Putamen (tissue), 1 donor: ENCODE results near the gene PIP5K1C.
A peak's percentile ranks its signal among the peaks of the same experiment; 100 is the strongest.

Experiments used
- DNase-seq: peaks from one replicate; pipeline ENCODE4 v3.0.0-alpha.2; 2016; ENCODE audit warnings: low spot score

Gene PIP5K1C

GRCh38 chr19:3721131-3721886 lies 21.0 kb upstream of the PIP5K1C start:
- DNase-seq = no peak

GRCh38 chr19:3720349-3720917 lies 20.2 kb upstream of the PIP5K1C start:
- no peak for DNase-seq

GRCh38 chr19:3719868-3720267 lies 19.6 kb upstream of the PIP5K1C start:
- no peak for DNase-seq

GRCh38 chr19:3716147-3716668 lies 15.9 kb upstream of the PIP5K1C start:
- no peak for DNase-seq

GRCh38 chr19:3712663-3713611 lies 12.7 kb upstream of the PIP5K1C start:
- no peak for DNase-seq

- peak; percentile 32 for DNase-seq
Measured at GRCh38 chr19:3710265-3710812, 10.1 kb upstream of the PIP5K1C start.

GRCh38 chr19:3708207-3708931 lies 8.1 kb upstream of the PIP5K1C start, which contains the start of gene TJP3:
TJP3 (plus strand) TSS chr19:3708384; CDS start chr19:3728433, 20,049 bp downstream.
- DNase-seq = no peak

GRCh38 chr19:3707868-3708206 lies 7.6 kb upstream of the PIP5K1C start:
- DNase-seq = no peak

- no peak for DNase-seq
Measured at GRCh38 chr19:3701200-3701599, 932 bp upstream of the PIP5K1C start.

- DNase-seq = no peak
Measured at GRCh38 chr19:3699741-3700241, 477 bp downstream of the PIP5K1C start.

- DNase-seq = peak; percentile 35
Measured at GRCh38 chr19:3698974-3699740, 1.1 kb downstream of the PIP5K1C start.

- no peak for DNase-seq
Measured at GRCh38 chr19:3698386-3698950, 1.8 kb downstream of the PIP5K1C start.

GRCh38 chr19:3697671-3698385 lies 2.4 kb downstream of the PIP5K1C start:
- DNase-seq = no peak

GRCh38 chr19:3697094-3697493 lies 3.2 kb downstream of the PIP5K1C start:
- no peak for DNase-seq

- no peak for DNase-seq
Measured at GRCh38 chr19:3696660-3696995, 3.6 kb downstream of the PIP5K1C start.

GRCh38 chr19:3695986-3696659 lies 4.1 kb downstream of the PIP5K1C start:
- no peak for DNase-seq

- DNase-seq = no peak
Measured at GRCh38 chr19:3695124-3695733, 5.0 kb downstream of the PIP5K1C start.

GRCh38 chr19:3694361-3695123 lies 5.7 kb downstream of the PIP5K1C start:
- no peak for DNase-seq
